Erythroblast (primary cell): ENCODE results near the gene BBS4.

Experiments used
- GATA1 ChIP-seq: IDR thresholded peaks from 2 replicates; pipeline ENCODE4 v1.6.1; 2011; ENCODE audit warnings: low read depth, mild to moderate bottlenecking, control low read depth, low read length, moderate library complexity
- POLR2A ChIP-seq: IDR thresholded peaks from 2 replicates; pipeline ENCODE4 v1.6.1; 2011; ENCODE audit warnings: mild to moderate bottlenecking, low read length

DNA sequence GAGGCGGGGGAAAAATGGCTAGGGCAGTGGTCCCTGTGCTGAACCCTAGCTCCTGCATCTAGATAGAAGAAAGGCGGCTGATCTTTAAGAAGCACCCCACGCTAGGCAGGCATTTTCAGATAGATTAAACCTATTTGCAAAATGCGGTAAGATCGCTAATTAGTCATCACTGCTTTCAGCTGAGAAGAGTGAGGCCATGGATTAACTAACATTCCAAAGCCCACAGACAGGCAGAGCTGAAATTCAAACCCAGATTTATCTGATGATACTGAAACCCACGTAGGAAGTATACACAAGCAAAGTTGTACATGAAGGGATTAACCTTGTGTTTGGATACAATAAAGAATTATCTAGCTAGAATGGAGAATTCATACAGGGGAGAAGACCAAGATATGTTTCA, 92.8 kb downstream of the BBS4 start:
- TF ChIP-seq POLR2A (no peak), GATA1 (no peak)
